GM21723 (cell line): ENCODE measurements around the gene GINS2.

Source experiments
- ATAC-seq: cut with Tn5 transposase; IDR thresholded peaks from one replicate; pipeline ENCODE4 v1.9.1; 2021; ENCODE audit warnings: mild to moderate bottlenecking, moderate library complexity; ENCODE audit not compliant: unreplicated experiment

The GINS2 gene

GRCh38 chr16:85656351-85657266, 32.1 kb downstream of the GINS2 start:
- no peak for ATAC-seq

GRCh38 chr16:85655216-85656129, 33.3 kb downstream of the GINS2 start:
- no peak for ATAC-seq

GRCh38 chr16:85654251-85655095, 34.3 kb downstream of the GINS2 start:
- no peak for ATAC-seq

- ATAC-seq = no peak
Measured at GRCh38 chr16:85653290-85653891, 35.4 kb downstream of the GINS2 start.

GRCh38 chr16:85652431-85653221, 36.1 kb downstream of the GINS2 start:
- no peak for ATAC-seq

- no peak for ATAC-seq
Measured at GRCh38 chr16:85651629-85652430, 36.9 kb downstream of the GINS2 start.

- no peak for ATAC-seq
Measured at GRCh38 chr16:85650844-85651628, 37.7 kb downstream of the GINS2 start.

GRCh38 chr16:85650135-85650843, 38.5 kb downstream of the GINS2 start:
- no peak for ATAC-seq

- no peak for ATAC-seq
Measured at GRCh38 chr16:85649411-85650134, 39.2 kb downstream of the GINS2 start.

GRCh38 chr16:85648805-85649204, 39.9 kb downstream of the GINS2 start:
- ATAC-seq = no peak

GRCh38 chr16:85648070-85648714, 40.6 kb downstream of the GINS2 start:
- no peak for ATAC-seq

- ATAC-seq = no peak
Measured at GRCh38 chr16:85646976-85647375, 41.8 kb downstream of the GINS2 start.

- no peak for ATAC-seq
Measured at GRCh38 chr16:85646358-85646907, 42.3 kb downstream of the GINS2 start.

- ATAC-seq = no peak
Measured at GRCh38 chr16:85645021-85645589, 43.6 kb downstream of the GINS2 start.

- ATAC-seq = no peak
Measured at GRCh38 chr16:85644093-85644712, 44.6 kb downstream of the GINS2 start.
